ENCODE results near the gene CXorf49B.
"Not testable (repeated sequence)": the region's sequence is repeated elsewhere in the genome, so short reads cannot be mapped to it uniquely, and the experiment has no call there.

CXorf49B gene

GRCh38 chrX:71763049-71763448 lies at the start of gene CXorf49B:
CXorf49B (plus strand) TSS chrX:71763349; CDS start chrX:71763424, 75 bp downstream.
- not testable (repeated sequence) for DNase-seq

DNA sequence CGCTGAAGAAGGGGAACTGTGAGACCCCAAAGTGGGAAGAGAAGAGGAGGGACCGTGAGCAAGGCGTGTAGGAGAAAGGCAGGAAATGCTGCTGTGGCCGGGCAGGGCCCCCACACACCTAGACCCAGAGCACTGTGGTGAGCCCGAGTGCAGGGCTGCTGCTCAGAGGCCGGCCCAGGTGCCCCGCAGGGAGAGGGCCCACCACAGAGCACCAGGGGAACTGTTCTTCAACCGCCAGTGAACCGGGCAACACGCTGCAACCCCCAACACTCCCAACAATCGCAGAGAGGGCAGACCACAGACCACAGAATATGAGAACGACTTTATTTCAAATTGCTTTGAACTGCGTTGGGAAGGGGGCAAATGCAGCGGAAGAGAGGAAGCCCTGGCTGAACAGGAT lies 49.1 kb upstream of the CXorf49B start:
- not testable (repeated sequence) for DNase-seq

DNA sequence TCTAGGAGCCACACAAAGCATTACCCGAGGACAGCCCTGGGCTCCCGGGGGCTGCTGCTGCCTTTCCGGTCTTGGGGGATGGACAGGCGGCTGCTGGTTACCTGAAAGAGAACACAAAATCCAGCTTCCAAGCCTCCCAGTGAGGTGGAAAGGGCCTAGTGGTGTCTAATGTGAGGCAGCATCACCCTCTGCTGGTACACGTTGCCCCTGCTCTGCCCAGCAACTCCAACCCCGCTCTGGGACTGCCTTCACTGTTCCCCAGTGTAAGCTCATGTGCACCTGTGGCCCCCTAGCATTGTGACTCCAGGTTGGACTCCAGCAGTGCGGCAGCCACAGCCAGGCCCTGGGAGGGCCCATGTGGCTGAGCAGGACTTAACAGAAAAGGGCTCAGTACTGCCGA lies 47.6 kb upstream of the CXorf49B start:
- not testable (repeated sequence) for DNase-seq

GRCh38 chrX:71716323-71716722 lies 46.8 kb upstream of the CXorf49B start:
- DNase-seq, result not testable (repeated sequence)

DNA sequence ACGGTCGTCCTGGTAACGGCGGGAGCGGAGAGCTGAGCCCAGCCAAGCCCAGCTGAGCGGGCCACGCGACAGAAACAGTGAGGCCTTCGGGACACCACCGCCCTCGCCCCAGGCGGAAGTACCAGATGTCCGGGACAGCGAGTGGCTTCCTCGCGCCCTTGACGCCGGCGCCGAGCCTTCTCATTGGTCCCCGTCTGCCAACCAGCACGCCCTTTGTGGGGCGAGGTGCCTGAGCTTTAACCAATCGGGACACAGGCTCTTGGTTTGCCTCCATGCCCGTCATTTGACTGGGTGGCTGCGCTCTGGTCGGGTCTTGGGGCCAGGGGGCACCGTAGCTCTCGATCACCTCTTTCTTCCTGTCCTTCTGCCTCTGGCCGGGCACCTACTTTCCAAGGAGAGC lies 45.0 kb upstream of the CXorf49B start, which contains the start of gene CXorf49:
CXorf49 (minus strand) TSS at position 101 of the 400 bp plus-strand sequence. CDS start 134 bp downstream, outside the sequence.
- not testable (repeated sequence) for DNase-seq

GRCh38 chrX:71719195-71719594 lies 44.0 kb upstream of the CXorf49B start:
- DNase-seq, result not testable (repeated sequence)

GRCh38 chrX:71720289-71720886 lies 42.8 kb upstream of the CXorf49B start:
- not testable (repeated sequence) for DNase-seq

DNA sequence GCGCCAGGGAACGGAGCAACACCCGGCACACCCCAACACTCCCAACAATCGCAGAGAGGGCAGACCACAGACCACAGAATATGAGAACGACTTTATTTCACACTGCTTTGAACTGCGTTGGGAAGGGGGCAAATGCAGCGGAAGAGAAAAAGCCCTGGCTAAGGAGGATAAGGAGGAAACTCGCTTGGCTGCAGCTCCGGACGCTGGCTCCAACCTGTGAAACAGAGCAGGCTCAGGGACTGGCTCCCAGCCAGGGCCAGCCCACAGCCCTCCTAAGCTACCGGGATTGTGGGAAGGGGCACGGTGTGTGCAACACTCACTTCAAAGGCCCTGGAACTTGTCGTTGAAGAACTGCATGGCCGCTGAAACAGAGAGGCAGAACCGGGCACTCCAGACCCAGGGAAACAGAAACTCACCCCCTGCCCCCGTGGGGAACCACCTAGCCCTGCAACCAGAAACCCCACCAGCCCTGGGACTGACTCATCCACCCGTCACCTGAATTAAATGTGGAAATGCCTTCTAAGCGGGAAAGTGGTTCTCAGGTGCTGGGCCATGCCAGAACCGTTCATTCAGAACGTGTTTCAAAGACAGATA lies 2.4 kb upstream of the CXorf49B start:
- DNase-seq, result not testable (repeated sequence)

DNA sequence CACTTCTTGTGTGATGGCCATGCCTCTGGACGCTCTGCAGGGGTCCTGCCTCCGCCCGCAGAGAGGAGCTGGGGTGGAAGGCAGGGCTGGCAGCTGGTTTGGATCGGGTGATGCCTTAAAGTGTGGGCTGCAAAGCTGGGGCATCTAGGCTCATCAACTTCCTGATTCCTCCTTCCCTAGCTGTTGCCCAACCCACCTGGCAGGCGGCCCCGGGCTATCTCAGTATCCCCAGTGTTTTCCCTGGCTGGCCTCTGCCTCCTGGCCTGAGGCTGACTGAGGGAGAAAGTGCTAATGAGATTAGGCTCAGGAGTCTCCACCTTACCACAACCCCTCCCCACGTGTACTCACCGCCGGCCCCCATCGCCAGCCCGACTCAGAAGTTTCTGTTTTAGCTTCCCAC lies 1.7 kb downstream of the CXorf49B start:
- DNase-seq, result not testable (repeated sequence)

DNA sequence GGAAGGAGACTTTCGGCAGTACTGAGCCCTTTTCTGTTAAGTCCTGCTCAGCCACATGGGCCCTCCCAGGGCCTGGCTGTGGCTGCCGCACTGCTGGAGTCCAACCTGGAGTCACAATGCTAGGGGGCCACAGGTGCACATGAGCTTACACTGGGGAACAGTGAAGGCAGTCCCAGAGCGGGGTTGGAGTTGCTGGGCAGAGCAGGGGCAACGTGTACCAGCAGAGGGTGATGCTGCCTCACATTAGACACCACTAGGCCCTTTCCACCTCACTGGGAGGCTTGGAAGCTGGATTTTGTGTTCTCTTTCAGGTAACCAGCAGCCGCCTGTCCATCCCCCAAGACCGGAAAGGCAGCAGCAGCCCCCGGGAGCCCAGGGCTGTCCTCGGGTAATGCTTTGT lies 2.5 kb downstream of the CXorf49B start:
- not testable (repeated sequence) for DNase-seq

- not testable (repeated sequence) for DNase-seq
These were observed 4.0 kb downstream of the CXorf49B start for GRCh38 chrX:71767134-71767533.

GRCh38 chrX:71778322-71778721 lies 15.2 kb downstream of the CXorf49B start:
- not testable (repeated sequence) for DNase-seq

DNA sequence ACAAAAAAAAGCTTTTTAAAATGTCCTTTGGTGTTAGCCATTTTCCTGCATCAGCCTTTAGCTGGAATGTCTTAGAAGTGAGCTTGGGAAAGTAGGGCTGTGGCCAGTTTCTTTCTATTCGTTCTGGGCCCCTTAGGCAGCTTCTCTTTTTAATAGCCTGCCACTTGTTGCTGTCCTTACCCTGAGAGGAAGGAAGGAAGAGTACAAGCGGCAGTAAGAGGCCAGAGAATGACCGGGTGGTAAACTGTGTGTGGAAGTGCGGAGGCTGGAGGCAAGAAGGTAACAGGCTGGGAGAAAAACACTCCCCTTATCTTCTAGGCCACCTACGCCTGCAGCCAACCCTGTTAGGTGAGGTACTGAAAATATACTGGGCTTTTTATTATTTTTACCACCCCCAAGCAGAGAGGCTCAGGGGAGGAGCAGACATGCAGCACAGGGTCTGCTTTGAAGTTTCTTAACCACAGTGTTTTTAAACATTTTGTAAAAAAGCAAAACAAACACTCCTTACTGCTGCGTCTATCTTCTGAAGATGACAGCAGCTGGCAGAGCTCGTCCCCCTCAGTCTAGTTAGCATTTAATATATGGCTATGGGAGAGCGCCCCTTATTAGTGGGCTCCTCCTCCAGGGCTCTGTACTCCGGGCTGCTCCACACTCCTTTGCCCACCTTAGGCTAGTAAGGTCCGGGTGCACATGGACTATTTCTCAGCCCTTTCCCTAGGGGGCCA lies 19.2 kb downstream of the CXorf49B start:
- DNase-seq, result not testable (repeated sequence)

- DNase-seq, result not testable (repeated sequence)
These were observed 19.8 kb downstream of the CXorf49B start for GRCh38 chrX:71782950-71783299.

- DNase-seq, result not testable (repeated sequence)
These were observed 20.6 kb downstream of the CXorf49B start for GRCh38 chrX:71783569-71784347.

DNA sequence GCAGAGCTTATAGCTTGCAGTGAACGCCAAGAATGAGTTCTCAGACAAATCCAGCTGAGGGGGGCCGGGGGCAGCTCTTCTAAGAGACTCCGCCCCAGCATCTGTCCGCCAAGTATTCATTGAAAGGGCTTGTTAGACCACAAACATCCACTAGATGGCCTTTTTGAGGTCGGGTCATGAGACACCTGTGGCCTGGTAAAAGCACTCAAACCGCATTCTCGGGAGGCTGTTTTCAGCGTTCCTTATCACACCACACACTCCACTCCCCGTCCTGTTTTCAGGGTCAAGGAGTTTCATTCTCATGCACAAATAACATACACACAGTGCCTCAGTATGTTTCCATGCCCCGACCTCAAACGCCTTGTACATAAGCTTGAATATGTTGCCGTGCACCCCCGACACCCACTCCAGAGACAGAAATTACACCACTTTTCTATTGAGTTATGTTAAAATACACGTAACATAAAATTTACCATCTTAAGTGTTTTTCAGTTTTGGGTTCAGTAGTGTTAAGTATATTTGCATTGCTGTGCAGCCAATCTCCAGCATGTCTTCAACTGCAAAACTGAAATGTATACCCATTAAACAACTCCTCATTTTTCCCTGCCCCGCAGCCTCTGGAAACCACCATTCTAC lies 21.3 kb downstream of the CXorf49B start:
- not testable (repeated sequence) for DNase-seq

GRCh38 chrX:71806450-71806849 lies 43.3 kb downstream of the CXorf49B start:
- not testable (repeated sequence) for DNase-seq

DNA sequence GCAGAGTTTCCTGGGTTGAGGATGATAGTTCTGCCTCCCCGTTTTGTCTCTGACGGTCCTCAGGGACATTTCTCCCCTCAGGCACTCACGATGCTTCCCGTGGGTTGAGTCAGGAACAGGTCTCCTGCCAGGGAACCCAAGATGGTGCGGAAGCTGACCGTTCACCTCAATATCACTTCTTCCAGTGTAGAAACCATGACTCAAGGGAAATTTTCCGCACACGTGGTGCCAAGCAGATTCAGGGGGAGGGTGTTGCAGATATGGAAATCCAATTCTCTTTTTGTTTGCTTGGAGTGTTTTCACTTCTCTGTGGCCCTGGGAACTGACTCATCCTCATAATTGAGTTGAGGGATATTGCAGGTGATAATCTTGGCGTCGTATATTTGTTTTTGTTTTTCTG lies 46.7 kb downstream of the CXorf49B start:
- no peak for DNase-seq

DNA sequence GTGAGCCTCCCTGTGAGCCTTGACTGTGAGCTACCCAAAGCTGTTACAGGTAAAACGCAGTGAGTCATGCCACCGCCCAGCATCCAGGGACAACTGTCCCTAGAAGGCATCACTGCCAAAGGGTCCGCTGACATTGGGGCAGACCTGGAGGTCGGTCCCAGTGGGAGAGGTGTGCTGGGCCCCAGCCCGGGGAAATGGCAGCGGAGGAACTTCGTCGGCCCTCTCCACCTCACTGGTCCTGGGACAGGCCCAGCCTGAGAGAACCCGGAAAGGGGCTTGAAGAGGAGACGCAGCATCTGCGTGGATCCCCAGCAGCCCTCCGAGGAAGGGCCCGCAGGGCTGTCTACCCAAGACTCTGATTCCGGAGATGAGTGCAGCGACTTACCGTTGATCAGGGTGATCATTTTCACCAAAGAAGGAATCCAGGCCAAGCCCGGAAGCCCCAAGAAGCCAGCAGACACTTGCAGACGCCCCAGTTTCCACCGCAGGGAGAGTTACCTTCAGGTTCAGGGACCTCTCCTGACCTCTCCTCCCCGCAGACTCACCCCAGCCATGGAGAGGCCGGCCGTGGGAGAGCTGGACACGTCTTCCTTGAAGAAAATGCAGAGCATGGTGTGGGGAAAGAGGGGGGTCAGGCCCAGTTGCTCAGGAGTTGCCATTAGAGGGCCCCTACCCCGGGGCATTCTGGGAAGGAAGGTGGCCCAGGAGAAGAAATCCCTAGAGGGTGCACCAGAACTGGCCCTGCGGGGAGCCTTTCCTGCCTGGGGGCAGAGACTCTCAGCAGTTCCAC lies 51.2 kb downstream of the CXorf49B start:
- DNase-seq, result no peak

DNA sequence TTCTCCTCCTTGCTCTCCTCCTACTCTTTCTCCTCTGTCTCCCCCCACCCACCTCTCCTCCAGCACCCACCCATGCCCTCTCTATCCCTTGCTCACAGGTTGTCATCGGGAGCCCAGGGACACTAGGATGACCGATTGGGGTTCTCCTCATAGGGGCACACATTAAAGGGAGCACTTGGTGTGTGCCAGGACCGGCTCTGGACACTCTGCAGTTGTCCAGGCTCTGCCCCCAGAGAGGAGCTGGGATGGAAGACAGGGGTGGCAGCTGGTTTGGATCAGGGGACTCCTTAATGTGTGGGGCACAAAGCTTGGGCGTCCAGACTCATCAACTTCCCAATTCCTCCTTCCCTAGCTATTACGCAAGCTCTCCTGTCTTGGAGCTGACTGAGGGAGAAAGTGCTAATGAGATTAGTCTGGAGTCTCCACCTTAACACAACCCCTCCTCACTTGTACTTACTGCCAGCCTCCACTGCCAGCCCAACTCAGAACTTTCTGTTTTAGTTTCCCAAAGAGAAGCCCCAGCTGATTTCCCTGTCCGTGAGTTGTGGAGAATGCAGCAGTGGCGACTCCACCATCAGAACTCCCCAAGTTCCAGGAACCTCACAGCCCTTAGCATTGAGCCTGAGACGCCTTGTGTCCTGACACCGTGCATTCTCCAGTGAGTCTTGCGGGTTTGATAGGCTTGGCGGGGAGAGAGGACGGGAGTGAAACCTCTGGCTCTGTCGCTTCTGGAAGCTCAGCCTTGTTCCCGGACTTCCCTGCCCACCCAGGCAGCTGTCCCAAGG lies 52.2 kb downstream of the CXorf49B start:
- no peak for DNase-seq

- DNase-seq, result no peak
These were observed 52.7 kb downstream of the CXorf49B start for GRCh38 chrX:71815906-71816156.

Data from GDM1 (cell line).